NCI-H128 (cell line): ENCODE results near the gene THG1L.
A peak's percentile ranks its signal among the peaks of the same experiment; 100 is the strongest.

Experiments
- DNase-seq: peaks from one replicate; lab custom pipeline; 2025; ENCODE audit not compliant: unreplicated experiment; lab: John Stamatoyannopoulos, UW

THG1L gene

DNA sequence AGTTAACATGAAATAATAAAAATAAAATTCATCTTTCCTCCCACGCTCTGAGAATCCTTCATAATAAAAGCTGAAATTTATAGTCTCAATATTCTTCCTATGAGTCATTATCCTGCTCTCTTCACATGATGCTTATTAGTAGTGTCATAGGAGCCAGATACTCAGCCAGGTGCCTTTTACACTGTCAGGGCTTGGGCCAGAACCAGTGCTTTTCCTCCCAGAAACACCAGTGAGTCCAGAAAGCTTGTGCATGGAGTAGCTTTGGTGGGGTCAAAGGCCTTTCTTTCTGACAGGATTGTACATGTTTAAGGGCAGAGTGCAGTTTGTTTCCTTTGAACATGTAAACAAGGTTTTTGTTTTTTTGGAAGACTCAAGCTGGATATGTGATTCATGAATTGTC lies 19.1 kb downstream of the THG1L start:
- no peak for DNase-seq

DNA sequence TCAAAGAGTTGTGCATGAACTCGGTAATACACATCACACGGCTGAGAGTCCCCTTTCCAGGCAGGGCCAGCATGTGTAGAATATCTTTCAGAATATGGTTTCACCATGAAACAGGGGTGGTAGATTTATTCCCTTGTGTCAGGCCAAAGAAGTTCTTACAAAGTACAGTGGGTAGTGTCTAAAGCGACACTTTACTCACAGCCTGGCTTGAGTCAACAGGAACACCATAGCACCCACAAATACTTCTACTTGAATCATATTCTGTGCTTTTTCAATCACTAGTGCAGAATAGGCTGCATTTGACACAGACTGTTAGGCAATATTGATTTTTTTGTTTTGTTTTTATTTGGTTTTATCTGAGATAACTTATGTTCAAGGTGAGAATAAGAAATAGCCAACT lies 24.9 kb downstream of the THG1L start:
- no peak for DNase-seq

DNA sequence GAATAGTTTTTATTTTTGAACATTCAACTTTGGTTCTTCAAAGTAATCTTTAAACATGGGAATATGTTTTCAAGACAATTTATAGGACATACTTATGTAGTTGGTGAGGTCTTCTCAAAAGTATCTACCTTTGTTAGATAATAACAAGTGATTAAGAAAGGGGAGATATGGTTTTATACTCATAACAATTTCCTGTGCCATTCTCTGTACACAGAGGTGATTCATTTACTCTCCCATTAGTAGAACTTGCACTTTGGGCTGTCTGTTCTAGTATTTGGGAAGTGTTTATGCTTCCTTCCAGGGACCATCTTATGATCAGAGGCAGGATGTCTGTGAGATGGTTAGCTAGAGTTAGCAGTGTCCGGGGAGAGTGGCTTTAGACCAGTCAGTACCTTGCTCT lies 27.5 kb downstream of the THG1L start:
- DNase-seq = no peak

DNA sequence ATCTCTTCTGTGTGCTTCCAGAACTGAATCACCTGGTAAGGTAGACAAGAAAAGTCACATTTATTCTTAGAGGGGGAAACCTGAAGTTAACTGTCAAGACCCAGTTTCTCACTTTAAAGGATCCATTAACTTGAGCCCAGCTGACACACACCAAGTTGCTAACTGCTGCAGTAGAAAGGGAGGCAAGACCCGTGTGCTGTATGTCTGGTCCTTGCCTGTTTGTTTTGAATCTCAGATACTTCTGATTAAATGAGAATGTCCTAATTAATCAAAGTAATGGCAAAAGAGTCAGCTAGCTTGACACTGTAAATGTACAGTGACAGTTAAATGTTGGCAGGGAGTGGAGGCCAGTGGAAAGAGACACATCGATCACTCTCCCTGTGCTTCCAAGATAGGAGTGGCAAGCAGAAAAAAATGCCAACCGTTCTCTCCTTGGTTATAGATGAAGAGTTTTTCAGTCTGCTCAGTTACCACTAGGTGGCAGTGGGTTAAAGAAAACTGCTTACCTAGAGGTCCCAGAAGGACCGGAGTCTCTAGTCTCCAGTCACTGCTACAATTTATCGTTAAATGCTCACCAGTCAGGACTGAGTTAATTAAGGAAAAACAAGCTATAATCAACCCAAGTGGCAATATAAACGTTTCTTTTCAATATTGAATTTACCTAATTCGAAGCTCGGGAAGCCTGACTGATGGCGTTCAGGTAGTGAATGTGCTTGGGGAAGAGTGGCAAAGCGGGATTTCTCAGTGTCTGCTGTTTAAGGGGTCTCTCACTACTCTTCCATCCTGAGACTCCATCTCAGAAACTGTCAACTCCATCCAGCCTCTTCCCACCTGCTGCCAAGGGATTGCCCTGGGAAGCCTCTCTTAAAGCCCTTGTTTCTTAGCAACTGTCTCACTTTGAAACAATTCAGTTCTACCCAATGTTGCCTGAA lies 30.7 kb downstream of the THG1L start:
- DNase-seq = no peak

DNA sequence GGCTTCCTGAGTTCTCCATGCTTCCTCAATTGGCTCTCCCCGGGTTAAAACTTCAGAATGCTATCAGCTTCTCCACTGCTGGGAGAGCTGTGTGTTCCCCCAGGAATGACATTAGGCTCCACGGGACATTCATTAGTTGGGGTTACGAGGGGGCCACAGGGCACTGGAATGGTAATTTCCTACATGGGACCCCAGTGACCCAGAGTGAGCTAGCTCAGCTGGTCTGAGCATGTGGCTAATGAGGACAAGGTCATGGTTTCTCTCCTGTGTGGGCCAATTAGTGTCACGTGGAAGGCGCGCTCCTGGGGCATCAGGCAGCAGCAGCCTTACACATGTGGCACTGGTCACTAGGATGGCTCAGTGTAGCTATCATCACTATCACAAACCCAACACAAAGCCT lies 33.3 kb downstream of the THG1L start:
- DNase-seq = no peak

DNA sequence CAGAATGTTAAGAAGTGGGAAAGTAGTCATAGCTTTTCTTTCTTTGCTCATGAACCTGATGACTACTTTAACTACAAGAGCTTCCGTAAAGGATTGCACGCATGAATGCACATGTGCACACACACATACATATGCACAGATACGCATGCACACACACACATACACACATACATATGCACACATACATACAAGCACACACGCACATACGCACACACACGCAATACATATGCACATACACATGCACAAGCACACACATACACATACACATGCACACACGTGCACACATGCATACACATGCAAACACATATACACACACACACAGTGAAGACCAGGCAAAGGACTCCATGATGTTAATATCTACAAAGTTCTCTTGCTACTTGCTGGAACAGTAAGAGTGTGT lies 35.2 kb downstream of the THG1L start:
- DNase-seq = no peak

DNA sequence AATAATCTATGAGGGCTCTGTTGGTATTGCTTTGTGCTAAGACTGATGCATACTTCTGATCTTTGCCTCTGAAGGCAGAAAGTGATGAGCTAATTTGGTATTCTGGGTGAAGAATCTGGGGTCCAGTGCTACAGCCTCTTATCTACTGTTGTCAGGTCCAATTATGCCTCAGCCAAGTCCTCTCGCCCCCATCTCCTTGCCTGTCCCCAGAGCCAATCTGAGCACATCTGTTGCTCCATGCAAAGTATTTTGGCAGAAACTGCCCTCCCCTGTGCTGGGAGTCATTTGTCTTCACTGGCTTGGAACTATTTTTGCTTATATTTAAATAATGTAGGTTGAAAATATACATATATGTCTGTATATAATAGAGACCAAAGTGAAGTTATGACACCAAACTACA lies 35.7 kb downstream of the THG1L start:
- DNase-seq = no peak

DNA sequence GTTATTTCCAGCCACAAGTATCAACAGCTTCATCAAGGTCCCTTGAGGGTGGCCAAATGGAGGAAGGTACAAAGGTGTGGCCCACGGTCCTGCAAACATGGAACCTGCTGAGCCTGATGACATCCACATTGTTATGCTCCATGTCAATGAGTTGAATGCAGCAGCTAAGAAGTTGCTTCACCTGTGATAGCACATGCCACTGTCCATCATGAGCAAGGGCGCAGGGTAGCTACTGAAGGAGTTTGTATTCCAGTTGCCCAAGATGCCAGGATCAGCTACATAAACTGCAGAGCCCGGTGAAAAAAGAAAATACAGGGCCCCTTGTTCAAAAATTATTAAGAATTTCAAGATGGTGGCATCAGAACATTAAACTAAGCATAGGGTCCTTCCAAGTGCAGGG lies 36.5 kb downstream of the THG1L start:
- DNase-seq = no peak

DNA sequence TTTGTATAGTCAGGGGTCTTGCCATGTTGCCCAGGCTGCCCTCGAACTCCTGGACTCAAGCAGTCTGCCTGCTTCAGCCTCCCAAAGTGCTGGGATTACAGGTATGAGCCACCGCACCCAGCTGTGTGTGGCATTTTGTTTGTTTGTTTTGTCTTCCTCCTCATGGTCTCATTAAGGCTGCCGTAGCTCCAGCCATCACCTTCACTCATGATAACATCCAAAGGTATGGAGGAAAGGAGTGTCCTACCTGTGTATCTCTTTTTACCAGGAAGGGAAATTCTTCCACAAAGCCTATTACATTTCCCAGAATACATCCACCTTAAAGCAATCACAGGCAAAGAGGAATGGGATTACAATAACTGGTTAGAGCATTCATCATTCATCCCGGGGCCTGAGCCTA lies 39.4 kb downstream of the THG1L start:
- DNase-seq = no peak

DNA sequence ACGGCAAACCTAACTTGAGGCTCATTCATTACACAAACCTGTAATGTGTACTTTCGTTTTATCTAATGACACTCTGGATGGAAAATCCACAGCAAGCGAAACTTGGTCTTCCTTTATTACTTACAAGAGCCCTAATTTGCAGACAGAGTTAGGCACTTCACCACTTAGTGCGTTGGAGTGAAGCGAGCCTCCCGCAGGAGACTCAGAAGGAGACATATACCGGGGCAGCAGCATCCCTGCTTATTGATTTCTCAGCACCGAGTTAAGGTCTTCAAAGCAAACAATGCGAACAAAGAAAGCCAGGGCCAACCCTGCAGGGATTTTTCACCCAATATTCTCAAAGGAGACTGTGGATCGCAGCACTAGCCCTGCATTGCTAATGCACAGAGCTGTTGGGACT lies 40.9 kb downstream of the THG1L start:
- no peak for DNase-seq

DNA sequence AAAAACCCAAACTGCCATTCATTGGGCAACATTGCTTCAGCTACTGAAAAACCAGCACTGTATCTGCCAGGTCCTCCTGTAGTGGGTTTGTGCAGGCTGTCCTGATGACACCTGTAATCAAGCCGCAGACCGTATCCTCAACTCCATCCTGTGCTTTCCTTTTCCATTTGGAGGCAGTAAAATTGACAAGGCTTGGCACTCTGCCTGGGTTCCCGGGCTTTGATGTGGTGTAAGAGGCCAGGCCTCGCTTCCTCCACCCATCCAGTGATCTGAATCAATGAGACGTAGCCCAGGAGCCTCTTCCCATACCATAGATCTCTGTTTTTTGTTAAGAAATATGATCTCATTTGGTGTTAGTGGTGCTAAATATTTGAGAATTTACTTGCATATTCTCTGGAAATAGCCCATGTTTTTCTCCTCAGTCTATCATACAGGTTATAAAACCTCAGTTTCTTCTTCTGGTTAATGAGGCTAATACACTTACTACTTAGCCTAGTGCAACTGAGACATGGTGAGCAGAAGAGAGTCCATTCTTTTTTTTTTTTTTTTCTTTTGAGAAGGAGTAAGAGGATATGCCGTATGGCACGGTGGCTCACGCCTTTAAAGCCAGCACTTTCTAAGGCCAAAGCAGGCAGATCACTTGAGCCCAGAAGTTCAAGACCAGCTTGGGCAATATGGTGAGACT lies 47.0 kb downstream of the THG1L start:
- DNase-seq = peak; percentile 36

DNA sequence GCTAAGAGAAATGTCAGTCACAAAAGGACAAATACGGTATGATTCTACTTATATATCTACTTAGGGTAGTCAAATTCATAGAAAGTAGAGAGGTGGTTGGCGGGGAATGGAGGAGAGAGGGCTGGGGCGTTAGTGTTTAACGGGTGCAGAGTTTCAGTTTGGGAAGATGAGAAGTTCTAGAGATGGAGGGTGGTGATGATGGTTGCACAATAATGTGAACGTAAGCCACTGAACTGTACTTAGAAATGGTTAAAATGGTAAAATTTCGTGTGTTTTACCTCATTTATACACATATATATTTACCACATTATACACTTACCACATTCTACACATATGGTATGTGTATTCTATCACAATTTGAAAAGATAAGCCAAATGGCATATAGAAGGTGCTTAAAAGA lies 48.0 kb downstream of the THG1L start:
- no peak for DNase-seq

DNA sequence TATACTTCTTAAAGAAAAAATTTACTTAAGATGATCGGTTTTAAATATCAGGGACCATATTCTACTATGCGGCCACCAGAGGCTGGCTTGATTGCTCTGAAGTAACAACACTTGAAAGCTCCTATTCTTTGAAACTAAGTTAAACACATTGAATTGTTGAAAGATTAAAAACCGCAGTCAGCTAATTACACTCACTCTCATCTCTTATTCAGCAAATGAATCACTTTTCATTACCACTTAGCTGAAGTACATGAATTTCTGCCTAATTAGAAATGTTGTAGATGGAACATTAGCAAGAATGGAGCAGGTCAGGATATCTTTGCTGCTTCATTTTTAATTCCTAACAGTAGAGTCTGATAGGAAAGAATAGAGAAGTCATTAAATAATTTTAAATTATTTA lies 54.6 kb downstream of the THG1L start:
- DNase-seq = no peak
